GM10266 (cell line): ENCODE data around the gene KLHDC4.
"Not testable (repeated sequence)": the region's sequence is repeated elsewhere in the genome, so short reads cannot be mapped to it uniquely, and the experiment has no call there.

Experiments used
- DNase-seq: peaks from one replicate; pipeline ENCODE4 v3.0.0; 2012; ENCODE audit errors: extremely low spot score
- TF ChIP-seq, protein P1 (sequence below): IDR thresholded peaks from 2 replicates; pipeline ENCODE4 v1.5.1; 2012; ENCODE audit warnings: mild to moderate bottlenecking, low read depth; ENCODE audit not compliant: control insufficient read depth, insufficient read depth; ENCODE audit errors: missing control alignments

KLHDC4 gene

DNA sequence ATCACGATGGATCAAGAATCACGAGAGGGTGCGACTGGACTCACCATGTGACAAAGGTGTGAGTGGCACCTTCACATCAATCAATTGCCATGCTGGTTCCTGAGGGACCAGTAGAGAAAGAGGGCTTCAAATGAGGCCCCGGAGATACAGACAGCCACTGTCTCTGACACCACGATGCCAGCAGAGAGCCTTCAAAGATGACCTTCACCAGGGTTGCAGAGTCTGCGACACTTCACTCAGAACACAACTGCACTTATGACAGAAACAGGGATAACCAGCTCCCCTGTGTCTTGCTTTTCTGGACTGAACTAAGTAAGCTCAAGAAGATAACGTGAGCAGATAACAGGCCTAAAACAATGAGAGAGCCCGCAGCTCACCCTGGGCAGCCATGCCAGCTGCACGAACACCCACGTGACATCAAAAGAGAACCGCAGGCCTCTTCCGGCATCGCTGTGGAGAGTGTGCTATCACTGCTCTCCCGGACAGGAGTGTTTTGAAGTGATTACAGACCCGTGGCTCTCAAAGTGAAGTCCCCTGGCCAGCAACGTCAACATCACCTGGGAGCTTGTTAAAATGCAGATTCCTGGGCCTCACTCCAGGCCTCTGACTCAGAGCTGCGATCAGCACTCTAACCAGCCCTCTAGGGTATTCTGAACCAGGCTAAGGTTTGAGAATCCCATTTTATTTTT lies 36.4 kb downstream of the KLHDC4 start:
- no peak for DNase-seq
- TF ChIP-seq, protein P1, sequence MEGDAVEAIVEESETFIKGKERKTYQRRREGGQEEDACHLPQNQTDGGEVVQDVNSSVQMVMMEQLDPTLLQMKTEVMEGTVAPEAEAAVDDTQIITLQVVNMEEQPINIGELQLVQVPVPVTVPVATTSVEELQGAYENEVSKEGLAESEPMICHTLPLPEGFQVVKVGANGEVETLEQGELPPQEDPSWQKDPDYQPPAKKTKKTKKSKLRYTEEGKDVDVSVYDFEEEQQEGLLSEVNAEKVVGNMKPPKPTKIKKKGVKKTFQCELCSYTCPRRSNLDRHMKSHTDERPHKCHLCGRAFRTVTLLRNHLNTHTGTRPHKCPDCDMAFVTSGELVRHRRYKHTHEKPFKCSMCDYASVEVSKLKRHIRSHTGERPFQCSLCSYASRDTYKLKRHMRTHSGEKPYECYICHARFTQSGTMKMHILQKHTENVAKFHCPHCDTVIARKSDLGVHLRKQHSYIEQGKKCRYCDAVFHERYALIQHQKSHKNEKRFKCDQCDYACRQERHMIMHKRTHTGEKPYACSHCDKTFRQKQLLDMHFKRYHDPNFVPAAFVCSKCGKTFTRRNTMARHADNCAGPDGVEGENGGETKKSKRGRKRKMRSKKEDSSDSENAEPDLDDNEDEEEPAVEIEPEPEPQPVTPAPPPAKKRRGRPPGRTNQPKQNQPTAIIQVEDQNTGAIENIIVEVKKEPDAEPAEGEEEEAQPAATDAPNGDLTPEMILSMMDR = no peak

DNA sequence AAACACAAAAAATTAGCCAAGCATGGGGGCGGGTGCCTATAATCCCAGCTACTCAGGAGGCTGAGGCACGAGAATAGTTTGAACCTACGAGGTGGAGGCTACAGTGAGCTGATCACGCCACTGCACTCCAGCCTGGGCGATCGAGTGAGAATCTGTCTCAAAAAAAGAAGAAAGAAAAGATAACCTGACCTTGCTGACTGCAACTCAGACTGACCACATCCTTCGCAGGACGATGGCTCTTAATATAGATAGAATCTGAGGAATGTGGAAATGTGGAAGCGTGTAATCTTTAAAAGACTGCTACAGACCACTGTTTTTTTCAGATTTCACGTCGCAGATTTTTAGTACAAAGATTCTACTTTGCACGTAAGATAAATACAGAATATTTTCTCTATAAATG lies 37.8 kb downstream of the KLHDC4 start:
- TF ChIP-seq, protein P1 = no peak
- no peak for DNase-seq

DNA sequence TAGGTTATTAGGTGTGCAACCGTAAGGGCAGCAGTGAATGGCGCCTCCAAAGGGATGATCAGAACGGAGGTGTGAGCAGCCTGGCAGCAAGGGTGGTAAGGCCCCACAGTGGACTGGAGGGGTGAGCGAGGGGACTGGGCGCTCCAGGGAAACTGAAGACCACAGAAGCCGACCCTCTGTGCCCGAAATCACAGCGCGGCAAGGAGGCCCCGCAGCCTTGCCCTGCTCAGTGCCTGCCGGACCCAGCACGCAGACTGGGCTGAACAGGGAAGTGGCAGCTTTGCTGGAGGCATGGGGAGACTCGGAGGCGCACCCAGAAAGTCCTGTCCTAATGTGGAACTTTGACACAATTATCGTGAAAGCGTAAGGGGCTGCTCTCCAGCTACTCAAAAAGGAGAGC lies 38.4 kb downstream of the KLHDC4 start:
- TF ChIP-seq, protein P1 = no peak
- no peak for DNase-seq

DNA sequence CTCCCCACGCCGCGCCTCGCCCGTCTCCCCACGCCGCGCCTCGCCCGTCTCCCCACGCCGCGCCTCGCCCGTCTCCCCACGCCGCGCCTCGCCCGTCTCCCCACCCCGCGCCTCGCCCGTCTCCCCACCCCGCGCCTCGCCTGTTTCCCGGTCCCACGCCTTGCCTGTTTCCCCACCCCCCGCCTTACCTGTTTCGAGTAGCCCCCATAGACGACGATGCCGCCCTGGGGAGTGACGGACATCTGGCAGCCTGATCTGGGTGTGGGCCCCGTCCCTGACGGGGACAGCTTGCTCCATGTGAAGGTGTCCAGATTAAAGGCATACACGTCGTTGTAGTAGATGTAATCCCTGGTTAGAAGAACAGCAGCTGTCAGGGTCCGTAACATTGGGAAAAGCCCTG lies 39.2 kb downstream of the KLHDC4 start:
- not testable (repeated sequence) for DNase-seq

DNA sequence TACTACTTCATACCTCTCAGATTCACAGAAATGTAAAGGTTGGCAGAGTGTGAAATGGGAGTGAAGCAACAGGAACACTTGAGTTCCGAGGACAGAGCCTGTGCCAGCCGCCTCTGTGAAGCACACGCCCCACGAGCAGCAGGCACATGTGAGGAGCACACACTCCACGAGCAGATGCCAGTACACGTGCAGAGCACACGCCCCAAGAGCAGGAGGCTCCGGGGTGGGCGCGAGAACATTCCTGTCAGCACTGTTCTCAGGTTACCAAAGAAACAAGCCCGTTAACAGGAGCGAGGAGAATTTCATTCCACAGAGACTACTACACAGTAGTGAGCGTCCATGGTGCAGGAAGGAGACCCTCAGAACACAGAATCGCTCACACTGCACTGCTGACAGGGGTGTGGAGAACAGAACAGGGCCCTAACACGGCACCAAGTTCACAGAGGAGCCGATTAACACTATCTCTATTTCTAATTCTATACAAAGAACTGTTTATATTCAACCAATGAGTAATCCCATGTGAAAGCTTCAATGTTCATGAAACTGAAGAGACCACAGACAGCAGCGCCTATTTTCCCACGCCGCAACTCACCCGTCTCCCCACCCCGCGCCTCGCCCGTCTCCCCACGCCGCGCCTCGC lies 40.1 kb downstream of the KLHDC4 start:
- TF ChIP-seq, protein P1 = no peak
- DNase-seq = no peak

DNA sequence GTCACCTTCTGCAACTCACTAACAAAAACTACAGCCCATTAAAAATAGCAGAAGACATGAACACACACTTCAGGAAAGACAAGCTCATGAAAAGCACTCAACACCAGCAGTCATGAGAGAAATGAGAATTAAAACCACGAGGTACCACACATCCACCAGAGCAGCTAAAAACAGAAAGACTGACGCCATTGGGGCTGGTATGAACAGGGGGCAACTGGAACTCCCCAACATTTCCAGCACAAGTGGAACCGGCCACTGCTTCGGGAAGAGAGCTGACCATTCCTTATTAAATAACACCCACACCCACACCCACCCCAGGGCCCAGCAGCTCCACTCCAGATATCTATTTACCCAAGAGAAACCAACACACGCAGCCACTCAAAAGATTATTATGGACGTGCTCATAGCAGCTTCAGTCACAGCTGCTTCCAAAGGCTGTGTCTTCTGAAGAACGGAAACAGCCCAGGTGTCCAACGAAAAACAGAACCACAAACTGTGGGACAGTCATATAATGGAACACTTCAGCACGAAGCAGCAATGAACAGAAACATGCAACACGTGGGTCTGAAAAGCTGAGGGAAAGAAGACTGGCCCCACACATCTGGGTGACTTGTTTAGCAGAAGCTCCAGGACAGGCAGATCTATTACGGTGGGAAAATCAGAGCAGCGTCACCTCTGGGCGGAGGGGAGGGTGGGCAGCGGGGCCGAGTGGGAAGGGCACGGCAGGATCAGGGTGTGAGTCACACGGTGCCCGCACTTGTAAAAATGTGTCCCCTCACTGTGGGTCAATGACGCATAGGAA lies 41.1 kb downstream of the KLHDC4 start:
- peak; percentile 76 for DNase-seq
- TF ChIP-seq, protein P1 = no peak

DNA sequence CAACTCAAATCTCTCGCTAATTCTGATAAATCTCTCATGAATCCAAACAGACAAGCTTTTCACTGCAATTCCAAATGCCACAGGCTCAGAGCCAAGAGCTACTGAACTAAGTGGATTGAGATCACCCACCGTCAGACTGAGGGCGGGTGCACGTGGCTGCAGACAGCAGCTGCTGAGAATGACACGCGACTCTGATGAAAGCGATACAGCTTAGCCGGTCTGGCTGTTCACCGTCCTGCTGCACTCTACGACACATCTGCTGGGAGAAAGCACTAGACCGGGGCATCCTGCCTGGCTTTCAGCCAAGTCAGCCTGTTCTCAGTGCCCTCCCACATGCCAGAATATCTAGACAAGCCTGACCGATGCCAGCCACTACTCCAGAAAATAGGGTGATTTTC lies 42.6 kb downstream of the KLHDC4 start:
- peak; percentile 90 for DNase-seq
- TF ChIP-seq, protein P1 = no peak
